GM12873 (cell line): ENCODE measurements around the gene PCDH15.

Experiments used
- TF ChIP-seq, protein P1 (sequence below): IDR thresholded peaks from 2 replicates; pipeline ENCODE4 v1.5.1; 2012; ENCODE audit warnings: low read depth, mild to moderate bottlenecking, moderate library complexity, low read length, control low read depth; ENCODE audit not compliant: insufficient read depth; ENCODE audit errors: missing control alignments

PCDH15 gene

DNA sequence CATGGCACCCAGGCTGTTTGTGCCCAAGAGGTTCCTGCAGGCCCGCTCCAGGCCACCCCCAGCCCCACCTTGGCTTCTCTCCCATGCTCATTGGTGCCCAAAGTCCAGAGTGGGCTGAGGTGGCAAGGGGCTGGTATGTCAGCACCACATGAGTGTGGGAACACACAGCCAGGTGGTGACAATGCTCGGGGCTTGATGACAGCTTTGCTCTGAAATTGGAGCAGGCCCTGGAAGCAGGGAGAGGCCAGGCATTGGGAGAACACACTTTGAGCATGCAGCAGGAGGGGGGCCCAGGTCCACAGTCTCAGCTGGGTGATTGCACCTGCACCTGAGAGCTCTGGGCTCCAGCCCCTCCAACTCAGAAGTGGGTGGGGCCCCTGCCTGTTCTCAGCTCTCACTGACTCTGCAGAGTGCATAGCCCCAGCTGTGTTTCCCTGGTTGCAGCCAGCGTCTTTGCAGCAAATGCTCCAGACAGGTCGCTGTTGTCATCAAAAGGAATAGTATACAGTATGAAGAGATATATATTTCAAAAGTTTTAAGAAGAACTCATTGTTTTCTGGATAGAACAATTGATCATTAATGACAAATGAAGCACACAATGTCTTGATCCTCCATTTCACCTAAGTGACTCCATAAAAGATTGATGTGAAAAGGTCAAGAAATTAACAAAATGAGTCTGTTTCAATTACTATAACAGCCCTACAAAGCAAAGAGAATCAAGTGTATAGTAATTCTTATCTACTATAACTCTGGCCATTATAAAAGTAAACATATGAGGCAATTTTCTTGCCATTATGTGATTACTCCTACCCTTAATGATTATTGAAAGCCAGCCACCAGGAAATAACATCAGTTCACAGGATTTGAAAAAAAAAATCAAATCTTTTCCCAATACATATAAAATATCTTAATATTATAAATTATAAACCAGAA, 848.1 kb downstream of the PCDH15 start:
- TF ChIP-seq, protein P1, sequence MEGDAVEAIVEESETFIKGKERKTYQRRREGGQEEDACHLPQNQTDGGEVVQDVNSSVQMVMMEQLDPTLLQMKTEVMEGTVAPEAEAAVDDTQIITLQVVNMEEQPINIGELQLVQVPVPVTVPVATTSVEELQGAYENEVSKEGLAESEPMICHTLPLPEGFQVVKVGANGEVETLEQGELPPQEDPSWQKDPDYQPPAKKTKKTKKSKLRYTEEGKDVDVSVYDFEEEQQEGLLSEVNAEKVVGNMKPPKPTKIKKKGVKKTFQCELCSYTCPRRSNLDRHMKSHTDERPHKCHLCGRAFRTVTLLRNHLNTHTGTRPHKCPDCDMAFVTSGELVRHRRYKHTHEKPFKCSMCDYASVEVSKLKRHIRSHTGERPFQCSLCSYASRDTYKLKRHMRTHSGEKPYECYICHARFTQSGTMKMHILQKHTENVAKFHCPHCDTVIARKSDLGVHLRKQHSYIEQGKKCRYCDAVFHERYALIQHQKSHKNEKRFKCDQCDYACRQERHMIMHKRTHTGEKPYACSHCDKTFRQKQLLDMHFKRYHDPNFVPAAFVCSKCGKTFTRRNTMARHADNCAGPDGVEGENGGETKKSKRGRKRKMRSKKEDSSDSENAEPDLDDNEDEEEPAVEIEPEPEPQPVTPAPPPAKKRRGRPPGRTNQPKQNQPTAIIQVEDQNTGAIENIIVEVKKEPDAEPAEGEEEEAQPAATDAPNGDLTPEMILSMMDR, result no peak

DNA sequence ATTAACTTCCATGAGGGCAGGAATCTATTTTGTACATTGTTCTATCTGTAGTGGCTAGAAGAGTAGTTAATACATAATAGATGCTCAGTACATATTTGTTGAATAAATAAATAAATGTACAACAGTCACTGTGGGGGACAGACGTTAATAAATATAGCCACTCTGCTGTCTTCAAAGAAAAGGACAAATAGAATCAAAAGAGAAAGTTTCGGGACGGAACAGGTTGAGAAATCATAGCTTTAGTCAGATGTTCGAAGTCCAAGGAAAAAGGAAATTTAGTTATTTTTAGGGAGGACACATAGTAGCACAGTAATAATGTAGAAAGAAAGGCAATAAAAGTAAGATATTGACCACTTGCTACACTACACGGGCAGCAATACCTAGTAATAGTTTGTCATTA, 861.4 kb downstream of the PCDH15 start:
- TF ChIP-seq, protein P1, result no peak

DNA sequence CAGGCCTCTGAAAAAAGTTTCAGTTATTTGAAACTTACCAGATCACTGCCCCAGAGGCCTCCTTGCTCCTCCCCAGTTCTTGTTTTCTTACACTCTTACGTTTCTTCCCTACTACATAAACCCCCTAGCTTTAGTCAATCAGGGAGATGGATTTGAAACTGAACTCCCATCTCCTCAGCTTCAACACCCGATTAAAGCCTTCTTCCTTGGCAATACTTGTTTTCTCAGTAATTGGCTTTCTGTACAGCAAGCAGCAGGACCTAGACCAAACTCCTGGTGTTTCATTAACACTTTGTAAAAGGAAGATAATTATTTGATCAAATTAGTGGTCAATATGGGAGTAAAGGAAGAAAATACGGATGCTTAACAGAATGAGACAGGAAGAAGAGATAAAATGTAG, 870.4 kb downstream of the PCDH15 start:
- TF ChIP-seq, protein P1, result no peak

DNA sequence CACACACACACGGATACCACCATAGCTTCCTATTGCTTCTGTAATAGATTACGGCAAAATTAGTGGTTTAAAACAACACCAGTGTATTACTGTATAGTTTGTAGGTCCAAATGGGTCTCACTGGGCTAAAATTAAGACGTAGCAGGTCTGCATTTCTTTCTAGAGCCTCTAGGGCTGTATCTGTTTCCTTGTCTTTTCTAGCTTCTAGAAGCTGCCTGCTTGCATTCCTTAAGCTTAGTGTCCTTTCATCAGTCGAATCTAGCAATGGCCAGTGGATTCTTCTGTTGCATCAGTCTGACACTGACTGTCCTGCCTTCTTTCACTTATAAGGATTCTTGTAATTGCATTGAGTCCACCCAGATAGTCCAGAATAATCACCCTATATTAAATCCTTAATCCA, 882.3 kb downstream of the PCDH15 start:
- TF ChIP-seq, protein P1, result no peak

DNA sequence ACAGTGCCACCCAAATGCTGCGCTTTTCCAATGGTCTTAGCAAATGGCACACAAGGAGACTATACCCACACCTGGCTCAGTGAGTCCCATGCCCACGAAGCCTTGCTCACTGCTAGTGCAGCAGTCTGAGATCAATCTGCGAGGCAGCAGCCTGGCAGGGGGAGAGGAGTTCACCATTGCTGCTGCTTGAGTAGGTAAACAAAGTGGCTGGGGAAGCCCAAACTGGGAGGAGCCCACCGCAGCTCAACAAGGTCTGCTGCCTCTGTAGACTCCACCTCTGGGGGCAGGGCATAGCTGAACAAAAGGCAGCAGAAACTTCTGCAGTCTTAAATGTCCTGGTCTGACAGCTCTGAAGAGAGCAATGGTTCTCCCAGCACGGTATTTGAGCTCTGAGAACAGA, 891.2 kb downstream of the PCDH15 start:
- TF ChIP-seq, protein P1, result no peak

DNA sequence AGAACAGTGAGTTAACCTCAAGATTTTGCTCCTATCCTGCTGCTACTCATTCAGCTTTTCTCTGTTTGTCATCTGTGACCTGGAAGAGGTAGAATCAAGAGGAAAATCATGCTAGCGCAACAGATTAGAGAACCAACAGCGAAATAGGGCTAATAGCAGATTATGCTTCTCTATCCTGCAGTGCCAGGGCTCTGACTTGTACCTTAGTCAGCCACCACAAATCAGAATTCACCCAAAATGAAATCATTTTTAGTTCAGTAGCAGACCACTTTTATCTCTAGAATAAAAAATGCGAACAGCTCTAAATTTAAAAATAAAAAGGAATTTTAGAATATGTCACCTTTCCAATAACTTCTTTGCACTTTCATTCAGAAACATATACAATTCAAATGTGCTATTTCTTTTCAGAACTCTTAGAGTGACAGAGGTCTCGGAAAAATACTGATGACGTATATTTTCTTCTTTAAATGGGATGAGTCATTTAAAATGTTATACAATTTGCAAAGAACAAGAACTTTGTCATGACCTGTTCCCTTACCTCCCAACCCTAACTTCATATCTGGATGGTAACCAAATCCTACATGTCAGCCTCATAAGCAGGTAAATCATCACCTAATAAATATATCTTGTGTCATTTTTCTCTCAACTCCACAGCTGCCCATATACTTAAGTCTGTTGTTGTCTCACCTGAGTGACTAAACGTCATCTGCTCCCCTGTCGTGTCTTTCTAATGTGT, 896.4 kb downstream of the PCDH15 start:
- TF ChIP-seq, protein P1, result no peak

DNA sequence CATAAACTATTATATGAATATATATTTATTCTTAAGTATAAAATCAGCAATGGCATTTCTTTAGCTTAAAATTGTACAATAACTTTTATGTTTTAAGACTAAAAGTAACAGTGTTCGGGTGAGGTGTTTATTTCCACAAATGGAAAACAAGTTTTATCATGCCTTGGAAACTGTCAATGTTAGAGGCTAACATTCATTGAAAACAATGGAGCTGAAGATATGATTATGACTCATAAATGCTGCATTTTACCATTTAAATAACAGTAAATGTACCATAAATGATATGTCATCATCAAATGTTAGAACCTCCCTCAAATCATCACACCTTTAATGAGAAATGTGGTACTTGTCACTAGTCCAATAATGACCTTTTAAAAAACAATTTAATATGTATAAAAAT, 897.3 kb downstream of the PCDH15 start:
- TF ChIP-seq, protein P1, result no peak
